ENCODE data around the gene ZNF281. TPM values are rescaled to one million over a fixed set of nuclear protein-coding genes. Genes with fewer than 3 reads are reported as not detected.

ZNF281 gene
- total and polyA plus RNA-seq, 2 of the 4 experiments (the other 2 are of a cell fraction) = 7.0 to 37.5 TPM

DNA sequence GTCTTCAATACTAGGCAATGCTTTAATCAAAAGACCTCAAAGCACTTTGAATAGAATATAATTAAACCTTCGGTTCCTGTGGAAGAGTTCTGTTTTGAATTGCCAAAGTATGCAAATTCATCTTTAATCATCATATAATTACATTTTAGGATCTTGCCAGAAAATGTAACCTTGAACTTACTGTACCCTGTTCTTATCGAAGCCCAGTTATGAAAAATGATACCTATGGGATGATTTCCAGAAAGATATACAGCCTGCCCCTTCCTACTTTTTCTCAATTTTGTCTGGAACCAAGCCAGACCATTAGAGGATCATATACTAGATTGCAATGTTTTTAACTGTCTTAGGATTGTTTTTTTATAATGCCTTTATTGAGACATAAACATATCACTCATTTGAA lies 34.0 kb upstream of the ZNF281 start:
- no peak overlapping the region for H2AK5ac ChIP-seq (ENCODE audit: low read depth, low read length)
- no peak overlapping the region for H2BK15ac ChIP-seq (ENCODE audit: low read depth, low read length)
- H3K9ac ChIP-seq (ENCODE audit: low read depth, low read length) = no peak overlapping the region
- no peak overlapping the region for H2BK20ac ChIP-seq (ENCODE audit: low read depth, low read length)
- H3K9me3 ChIP-seq (ENCODE audit: control insufficient read depth, insufficient read depth, low read length) = no peaks in the 10 kb centered on the region; the same call in 1 of the 2 replicates
- intact Hi-C loops (cut with micrococcal nuclease) (no loop called here), dilution Hi-C loops (cut with HindIII; ENCODE audit: low sequenced_read_pairs, unreplicated experiment) (no loop called here), in situ Hi-C loops (cut with MboI; ENCODE audit: low sequenced_read_pairs) (no loop called here)
- no TSS peak for BruUV-seq (replicated peaks)
- H3K9me1 ChIP-seq (ENCODE audit: insufficient read depth, low read length) = no peaks in the 10 kb centered on the region
- H2BK120ac ChIP-seq (ENCODE audit: low read depth, low read length) = no peak overlapping the region
- no peak overlapping the region for H2AK9ac ChIP-seq (replicated peaks; ENCODE audit: low read depth, low read length, poor library complexity)
- TF ChIP-seq, protein P1, sequence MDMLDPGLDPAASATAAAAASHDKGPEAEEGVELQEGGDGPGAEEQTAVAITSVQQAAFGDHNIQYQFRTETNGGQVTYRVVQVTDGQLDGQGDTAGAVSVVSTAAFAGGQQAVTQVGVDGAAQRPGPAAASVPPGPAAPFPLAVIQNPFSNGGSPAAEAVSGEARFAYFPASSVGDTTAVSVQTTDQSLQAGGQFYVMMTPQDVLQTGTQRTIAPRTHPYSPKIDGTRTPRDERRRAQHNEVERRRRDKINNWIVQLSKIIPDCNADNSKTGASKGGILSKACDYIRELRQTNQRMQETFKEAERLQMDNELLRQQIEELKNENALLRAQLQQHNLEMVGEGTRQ (IDR thresholded peaks at IDR 0.05; ENCODE audit: low read depth, low read length) = no peak
- TF ChIP-seq POLR2A (IDR thresholded peaks at IDR 0.05; ENCODE audit: low read depth, low read length) (no peak), RAD21 (IDR thresholded peaks at IDR 0.05; ENCODE audit: low read length) (no peak), NFE2L2 (IDR thresholded peaks at IDR 0.05; ENCODE audit: low read depth, low read length) (no peak), RFX5 (IDR thresholded peaks at IDR 0.05; ENCODE audit: low read depth, low read length) (no peak), BHLHE40 (IDR thresholded peaks at IDR 0.05; ENCODE audit: low read depth, low read length) (no peak), CHD1 (IDR thresholded peaks at IDR 0.05; ENCODE audit: low read depth, low read length) (no peak), CEBPB (IDR thresholded peaks at IDR 0.05; ENCODE audit: low read depth, low read length) (no peak), MAZ (IDR thresholded peaks at IDR 0.05; ENCODE audit: borderline replicate concordance, low read depth, low read length) (no peak), MXI1 (IDR thresholded peaks at IDR 0.05; ENCODE audit: borderline replicate concordance, low read depth, low read length) (no peak)
- TF ChIP-seq, protein P2, sequence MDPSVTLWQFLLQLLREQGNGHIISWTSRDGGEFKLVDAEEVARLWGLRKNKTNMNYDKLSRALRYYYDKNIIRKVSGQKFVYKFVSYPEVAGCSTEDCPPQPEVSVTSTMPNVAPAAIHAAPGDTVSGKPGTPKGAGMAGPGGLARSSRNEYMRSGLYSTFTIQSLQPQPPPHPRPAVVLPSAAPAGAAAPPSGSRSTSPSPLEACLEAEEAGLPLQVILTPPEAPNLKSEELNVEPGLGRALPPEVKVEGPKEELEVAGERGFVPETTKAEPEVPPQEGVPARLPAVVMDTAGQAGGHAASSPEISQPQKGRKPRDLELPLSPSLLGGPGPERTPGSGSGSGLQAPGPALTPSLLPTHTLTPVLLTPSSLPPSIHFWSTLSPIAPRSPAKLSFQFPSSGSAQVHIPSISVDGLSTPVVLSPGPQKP (IDR thresholded peaks at IDR 0.05; ENCODE audit: borderline replicate concordance, low read depth, low read length) = no peak
- TF ChIP-seq, protein P3, sequence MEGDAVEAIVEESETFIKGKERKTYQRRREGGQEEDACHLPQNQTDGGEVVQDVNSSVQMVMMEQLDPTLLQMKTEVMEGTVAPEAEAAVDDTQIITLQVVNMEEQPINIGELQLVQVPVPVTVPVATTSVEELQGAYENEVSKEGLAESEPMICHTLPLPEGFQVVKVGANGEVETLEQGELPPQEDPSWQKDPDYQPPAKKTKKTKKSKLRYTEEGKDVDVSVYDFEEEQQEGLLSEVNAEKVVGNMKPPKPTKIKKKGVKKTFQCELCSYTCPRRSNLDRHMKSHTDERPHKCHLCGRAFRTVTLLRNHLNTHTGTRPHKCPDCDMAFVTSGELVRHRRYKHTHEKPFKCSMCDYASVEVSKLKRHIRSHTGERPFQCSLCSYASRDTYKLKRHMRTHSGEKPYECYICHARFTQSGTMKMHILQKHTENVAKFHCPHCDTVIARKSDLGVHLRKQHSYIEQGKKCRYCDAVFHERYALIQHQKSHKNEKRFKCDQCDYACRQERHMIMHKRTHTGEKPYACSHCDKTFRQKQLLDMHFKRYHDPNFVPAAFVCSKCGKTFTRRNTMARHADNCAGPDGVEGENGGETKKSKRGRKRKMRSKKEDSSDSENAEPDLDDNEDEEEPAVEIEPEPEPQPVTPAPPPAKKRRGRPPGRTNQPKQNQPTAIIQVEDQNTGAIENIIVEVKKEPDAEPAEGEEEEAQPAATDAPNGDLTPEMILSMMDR (conservative IDR thresholded peaks at IDR 0.05; ENCODE audit: low read depth, low read length) = no peak
- no CpG with 5 or more reads among the region's 2 CpGs for WGBS, 2 experiments (ENCODE audit: extremely low coverage in 2 of 2, insufficient read length in 1 of 2)
- H4K8ac ChIP-seq (ENCODE audit: low read depth in 2 of 2, low read length in 2 of 2) = no peak overlapping the region
- CTCF ChIA-PET = no interaction called here
- H3K4me3 ChIP-seq (ENCODE audit: insufficient read depth, low read depth, low read length) = no peak overlapping the region
- POLR2A ChIA-PET (ENCODE audit: unreplicated experiment) = no interaction called here
- H4K20me1 ChIP-seq (ENCODE audit: insufficient read depth, low read length) = no peaks in the 10 kb centered on the region
- no peak overlapping the region for H3K56ac ChIP-seq (ENCODE audit: extremely low read depth, insufficient read depth, low read length)
- H3K23ac ChIP-seq (ENCODE audit: low read depth, low read length) = no peak overlapping the region
- H3K14ac ChIP-seq (replicated peaks; ENCODE audit: low read depth, low read length) = no peak overlapping the region
- no peak overlapping the region for H2BK5ac ChIP-seq (ENCODE audit: low read depth, low read length, poor library complexity, severe bottlenecking)
- no peak overlapping the region for H2AFZ ChIP-seq (replicated peaks; ENCODE audit: low read length, poor library complexity)
- H3K79me1 ChIP-seq (ENCODE audit: low read depth in 1 of 2, low read length in 2 of 2) = no peaks in the 10 kb centered on the region
- no peaks in the 10 kb centered on the region for H3K36me3 ChIP-seq (ENCODE audit: control insufficient read depth, insufficient read depth, low read length)
- H3K4me1 ChIP-seq (ENCODE audit: control insufficient read depth, insufficient read depth, low read length) = peaks cover 2% of the 10 kb centered on the region; the same call in 1 of the 2 replicates
- no peak overlapping the region for H4K5ac ChIP-seq (ENCODE audit: low read depth, low read length)
- no peak overlapping the region for H3K4ac ChIP-seq (ENCODE audit: low read depth, low read length)
- H3K27ac ChIP-seq (ENCODE audit: insufficient read depth, low read length) = no peak overlapping the region
- H4K91ac ChIP-seq (ENCODE audit: insufficient read depth, low read depth, low read length) = no peak overlapping the region
- H3K27me3 ChIP-seq (ENCODE audit: control insufficient read depth, insufficient read depth, low read length) = no peaks in the 10 kb centered on the region
- no peak overlapping the region for H3K18ac ChIP-seq (ENCODE audit: low read depth, low read length)
- H3K4me2 ChIP-seq (ENCODE audit: low read depth, low read length) = no peak overlapping the region
- DNase-seq = no peak
- no peak for ATAC-seq (ENCODE audit: low read depth)
